Muscle of arm (tissue), 12 donors: ENCODE measurements around the gene ACSBG1. TPM values are rescaled to one million over a fixed set of nuclear protein-coding genes. Genes with fewer than 3 reads are reported as not detected.
"Not testable (repeated sequence)": the region's sequence is repeated elsewhere in the genome, so short reads cannot be mapped to it uniquely, and the experiment has no call there.

Experiments
- DNase-seq: peaks from one replicate; pipeline ENCODE4 v3.0.0-alpha.2; 2013
- polyA plus RNA-seq, 12 donors: library from polyadenylated mRNA; unstranded; fragments of 120-200 nt; gene quantifications; one replicate each; pipeline ENCODE4 v1.2.1, GENCODE V29; 2013; ENCODE audit not compliant: insufficient read length in 12 of 12

Gene ACSBG1
- polyA plus RNA-seq, 12 donors: 0.15 to 0.64 (median 0.35) TPM; not detected in 2

DNA sequence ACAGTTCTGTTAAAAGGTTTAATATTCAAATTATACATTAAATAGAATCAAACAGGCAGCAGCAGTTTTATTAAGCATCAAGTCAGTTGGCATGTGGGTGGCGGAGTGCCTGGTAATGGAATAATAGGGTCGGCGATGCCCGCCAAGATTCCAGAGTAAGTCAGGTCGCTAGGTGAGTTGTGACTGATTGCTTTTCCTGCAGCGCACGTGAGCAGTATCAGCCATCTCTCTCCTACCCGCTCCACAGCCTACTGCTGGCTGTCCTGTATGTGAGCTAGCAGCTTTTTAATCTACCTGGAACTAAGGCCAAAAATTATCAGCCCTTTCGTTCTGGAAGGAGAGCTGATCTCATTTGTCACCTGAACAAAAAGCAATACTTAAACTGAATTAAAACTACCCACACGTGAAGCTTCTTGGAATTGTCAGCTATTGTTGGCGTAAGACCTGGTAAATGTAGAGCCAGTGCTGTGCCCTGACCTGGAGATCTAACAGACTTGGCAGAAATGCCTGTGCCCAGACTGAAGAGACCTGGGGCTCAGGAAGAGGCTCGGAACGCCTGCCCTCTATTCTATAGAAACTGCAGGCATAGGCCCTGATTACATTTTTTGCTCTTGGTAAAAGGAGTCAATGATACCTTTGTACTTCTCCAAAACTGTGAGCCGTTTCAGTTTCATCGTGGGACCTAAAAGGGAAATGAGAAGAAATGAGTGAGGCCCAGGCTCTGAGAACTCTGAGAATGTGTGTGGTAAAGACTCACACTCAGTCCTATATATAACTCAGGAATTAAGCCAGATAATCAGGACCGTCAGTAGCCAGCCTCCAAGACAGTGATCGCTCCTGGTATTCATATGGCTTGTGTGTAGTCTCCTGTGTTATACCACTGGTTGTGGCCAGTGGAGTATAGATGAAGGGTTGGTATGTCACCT, 63.3 kb downstream of the ACSBG1 start:
- no peak for DNase-seq

- no peak for DNase-seq
These were observed 65.8 kb downstream of the ACSBG1 start for GRCh38 chr15:78168608-78169007.

GRCh38 chr15:78167227-78167888, 67.0 kb downstream of the ACSBG1 start:
- no peak for DNase-seq

DNA sequence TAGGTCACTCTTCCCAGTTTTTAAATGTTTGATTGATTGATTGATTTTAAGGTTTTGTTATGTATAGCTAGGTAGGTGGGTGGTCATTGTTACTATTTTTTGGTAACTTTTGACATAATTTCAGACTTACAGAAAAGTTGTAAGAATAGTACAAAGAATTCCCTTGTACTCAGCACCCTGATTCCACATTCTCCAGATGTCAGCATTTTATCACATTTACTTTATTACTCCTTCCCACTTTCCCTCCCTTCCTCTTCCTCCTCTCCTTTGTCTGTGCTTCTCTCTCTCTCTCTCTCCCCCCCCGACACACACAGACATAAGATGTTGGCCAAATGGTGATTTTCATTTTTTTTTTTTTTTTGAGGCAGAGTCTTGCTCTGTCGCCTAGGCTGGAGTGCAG, 70.4 kb downstream of the ACSBG1 start:
- DNase-seq: no peak

- no peak for DNase-seq
These were observed 72.3 kb downstream of the ACSBG1 start for GRCh38 chr15:78162038-78162437.

DNA sequence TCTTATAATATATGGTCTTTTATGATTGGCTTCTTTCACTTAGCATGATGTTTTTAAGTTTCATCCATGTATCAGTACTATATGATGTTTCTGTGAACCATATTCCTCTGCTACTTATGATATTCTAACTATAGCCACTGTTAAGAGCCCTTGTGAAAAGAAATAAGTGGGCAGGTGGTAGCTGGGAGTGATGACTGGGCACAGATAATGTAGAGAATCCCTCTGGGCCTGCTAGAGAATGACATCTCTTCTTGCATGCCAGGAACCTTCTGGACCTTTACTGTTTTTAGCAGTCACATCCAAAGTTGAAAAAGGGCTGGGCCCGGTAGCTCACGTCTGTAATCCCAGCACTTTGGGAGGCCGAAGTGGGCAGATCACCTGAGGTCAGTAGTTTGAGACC, 75.0 kb downstream of the ACSBG1 start:
- DNase-seq: no peak

- DNase-seq: no peak
These were observed 77.2 kb downstream of the ACSBG1 start for GRCh38 chr15:78157203-78157602.

- DNase-seq: no peak
These were observed 77.7 kb downstream of the ACSBG1 start for GRCh38 chr15:78156653-78157052.

GRCh38 chr15:78155355-78155939, 78.9 kb downstream of the ACSBG1 start:
- DNase-seq: no peak

GRCh38 chr15:78154955-78155354, 79.4 kb downstream of the ACSBG1 start:
- no peak for DNase-seq

GRCh38 chr15:78151075-78151474, 83.3 kb downstream of the ACSBG1 start:
- not testable (repeated sequence) for DNase-seq

DNA sequence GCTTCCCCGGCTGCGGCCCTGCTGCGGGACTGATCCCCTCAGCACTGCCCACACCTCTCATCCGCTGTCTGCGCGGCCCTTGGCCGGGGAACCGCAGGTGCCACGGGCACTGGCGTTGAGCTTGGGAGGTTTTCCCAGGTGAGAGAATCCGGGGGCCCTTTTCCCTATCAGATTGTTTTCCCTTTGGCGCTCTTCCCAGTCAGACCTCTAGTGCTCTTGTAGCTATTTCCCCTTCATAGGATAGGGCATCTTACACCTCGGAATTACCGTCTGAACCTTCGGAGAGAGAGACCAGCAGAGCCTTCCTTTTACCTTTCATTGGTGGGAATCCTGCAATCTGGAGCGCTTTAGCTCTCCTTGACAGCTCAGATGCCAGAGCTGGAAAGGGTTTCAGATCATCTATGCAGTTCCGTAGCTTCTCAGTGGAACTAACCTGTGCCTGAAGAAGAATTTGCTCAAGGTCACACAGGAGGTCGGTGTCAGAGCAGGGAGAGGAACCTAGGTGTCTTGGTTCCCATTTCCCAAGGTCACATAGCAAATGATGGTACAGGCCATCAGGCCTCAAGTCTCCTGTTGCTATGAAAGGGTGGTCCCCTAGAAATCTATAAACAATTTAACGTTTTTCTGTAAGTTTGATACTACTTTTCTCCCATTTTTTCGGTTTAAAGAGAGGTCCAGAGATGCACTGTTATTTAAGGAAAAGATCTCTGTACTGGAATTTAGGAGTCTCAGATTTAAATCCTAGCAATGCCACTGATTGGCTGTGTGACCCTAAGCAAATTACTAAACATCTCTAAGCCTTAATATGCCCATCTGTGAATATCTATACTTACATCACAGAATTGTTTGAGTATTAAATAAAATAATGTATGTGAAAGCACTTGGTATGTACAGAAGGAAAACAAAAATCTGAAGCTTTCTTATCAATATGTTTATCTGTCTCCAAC, 84.3 kb downstream of the ACSBG1 start:
- DNase-seq: peak; percentile 47

- DNase-seq: peak; percentile 100
These were observed 85.1 kb downstream of the ACSBG1 start, which contains the start of gene IDH3A for GRCh38 chr15:78149068-78149804. Gene IDH3A, plus strand, starts transcription at chr15:78149362. Its CDS starts 42 bp downstream, at chr15:78149404.

DNA sequence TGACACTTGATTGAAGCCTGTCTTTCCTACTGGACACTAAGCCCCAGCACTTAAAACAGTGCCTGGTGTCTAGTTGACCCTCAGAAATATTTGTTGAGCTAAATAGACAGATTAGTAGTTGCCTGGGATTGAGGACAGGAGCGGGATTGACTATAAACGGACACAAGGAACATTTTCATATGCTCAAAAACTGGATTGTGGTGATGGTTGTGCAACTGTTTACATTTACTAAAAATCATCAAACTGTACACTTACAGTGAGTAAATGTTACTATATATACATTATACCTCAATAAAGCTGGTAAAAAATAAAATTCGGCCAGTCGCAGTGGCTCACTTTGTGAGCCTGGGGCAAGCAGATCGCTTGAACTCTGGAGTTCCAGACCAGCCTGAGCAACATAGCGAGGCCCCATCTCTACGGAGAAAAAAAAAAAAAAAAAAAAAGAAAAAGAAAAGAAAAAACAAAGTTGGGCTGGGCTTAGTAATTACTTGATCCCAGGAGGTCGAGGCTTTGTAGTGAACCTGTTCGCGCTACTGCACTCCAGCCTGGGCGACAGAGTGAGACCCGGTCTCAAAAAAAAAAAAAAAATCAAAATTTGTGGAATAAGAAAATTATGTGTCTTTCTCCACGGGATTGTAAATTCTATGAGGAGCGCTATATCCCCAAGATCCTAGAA, 85.8 kb downstream of the ACSBG1 start:
- DNase-seq: no peak

DNA sequence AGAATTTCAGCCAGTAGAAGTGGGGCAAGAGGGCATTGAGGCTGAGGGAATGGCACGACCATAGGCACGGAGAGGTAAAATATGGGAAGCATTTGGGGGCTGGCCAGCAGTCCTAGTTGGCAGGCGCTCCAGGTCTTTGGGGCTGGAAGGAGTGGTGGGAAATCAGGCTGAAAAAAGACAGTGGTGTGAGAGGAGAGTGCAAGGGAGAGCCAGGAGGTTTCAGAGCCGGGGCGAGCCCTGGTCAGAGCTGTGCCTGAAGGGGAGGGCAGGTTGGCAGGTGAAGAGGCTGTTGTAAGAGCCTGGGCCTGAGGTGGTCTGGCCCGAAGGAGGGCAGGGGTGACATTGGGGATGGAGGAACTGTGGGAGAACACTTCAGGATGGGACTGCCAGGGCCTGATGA, 86.8 kb downstream of the ACSBG1 start:
- no peak for DNase-seq

DNA sequence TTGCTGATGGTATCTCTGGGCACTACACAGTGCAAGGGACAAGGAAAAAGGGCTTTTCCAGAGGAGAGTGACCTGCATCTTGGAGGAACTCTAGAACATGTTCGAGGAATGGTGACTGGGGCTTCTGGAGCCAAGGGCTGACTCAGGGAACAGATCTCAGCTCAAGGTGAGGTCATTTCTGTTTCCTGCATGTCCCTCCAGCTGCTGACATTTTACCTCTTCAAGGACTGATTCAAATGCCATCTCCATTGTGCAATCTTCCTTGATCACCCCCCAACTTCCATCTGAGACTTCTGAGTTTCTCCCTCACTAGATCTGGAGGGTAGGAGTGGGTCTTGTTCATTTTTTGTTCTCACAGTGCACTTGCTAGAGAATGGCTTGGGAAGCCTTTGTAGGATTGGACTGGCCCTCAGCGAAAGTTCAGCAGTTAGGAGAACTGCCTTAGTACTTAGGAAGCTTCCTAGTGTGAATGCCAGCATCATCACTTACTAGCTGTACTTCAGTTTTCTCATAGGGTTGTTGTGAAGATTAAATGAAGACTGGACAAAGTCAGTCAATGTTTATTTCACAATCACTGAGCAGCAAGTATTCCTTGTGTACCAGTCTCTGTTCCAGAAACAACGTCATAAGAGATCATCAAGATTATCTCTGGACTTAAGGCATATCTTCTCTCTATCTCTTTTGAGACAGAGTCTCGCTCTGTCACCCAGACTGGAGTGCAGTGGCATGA, 87.8 kb downstream of the ACSBG1 start:
- no peak for DNase-seq

DNA sequence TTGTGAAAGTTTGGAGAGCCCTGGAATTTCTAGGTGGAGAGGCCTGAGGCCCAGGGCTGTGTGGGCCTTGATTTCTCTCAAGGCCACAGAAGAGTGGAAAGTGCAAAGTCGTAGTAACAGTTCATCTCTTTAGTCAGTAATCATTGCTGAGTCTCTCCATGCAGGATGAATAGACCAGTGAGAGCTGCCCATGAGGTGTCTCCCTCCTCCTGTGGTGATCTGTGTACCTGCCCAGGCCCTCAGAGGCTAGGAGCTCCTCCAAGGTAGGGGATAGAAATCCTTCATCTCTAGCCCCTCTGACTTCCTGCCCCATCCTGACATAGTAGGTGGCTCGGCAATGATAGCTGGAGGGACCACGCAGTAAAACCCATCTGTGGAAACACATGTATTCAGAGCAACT, 92.0 kb downstream of the ACSBG1 start:
- DNase-seq: no peak

- DNase-seq: no peak
These were observed 94.1 kb downstream of the ACSBG1 start for GRCh38 chr15:78140292-78140691.

GRCh38 chr15:78139578-78139977, 94.8 kb downstream of the ACSBG1 start:
- DNase-seq: no peak
